GM13976 (cell line): ENCODE results near the gene ARHGAP10.

Experiments used
- DNase-seq: peaks from one replicate; pipeline ENCODE4 v3.0.0; 2012; ENCODE audit warnings: low spot score
- CTCF ChIP-seq: IDR thresholded peaks from 2 replicates; pipeline ENCODE4 v1.5.1; 2012; ENCODE audit warnings: borderline replicate concordance, mild to moderate bottlenecking; ENCODE audit not compliant: insufficient read depth; ENCODE audit errors: extremely low read depth, missing control alignments, control extremely low read depth
- in situ Hi-C: fragments of 300-500 bp; cut with MboI; formaldehyde crosslinking; loops from one replicate; pipeline ENCODE4 v1.12.0; 2022; ENCODE audit warnings: low sequenced_read_pairs, mixed read lengths, inconsistent platforms; ENCODE audit not compliant: unreplicated experiment

ARHGAP10 gene

GRCh38 chr4:147717878-147718277 lies 14.0 kb upstream of the ARHGAP10 start:
- TF ChIP-seq CTCF = no peak
- in situ Hi-C loops = loop anchor here (10.0 kb wide), 1 partner anchor 147 kb away; no protein-coding TSS in a partner anchor
- peak; percentile 56 for DNase-seq

- in situ Hi-C loops = no loop called here
- no peak for DNase-seq
- no peak for TF ChIP-seq CTCF
Observed at GRCh38 chr4:147723326-147723725, 8.6 kb upstream of the ARHGAP10 start.

GRCh38 chr4:147724468-147725201 lies 7.3 kb upstream of the ARHGAP10 start:
- no peak for DNase-seq
- in situ Hi-C loops = no loop called here
- TF ChIP-seq CTCF = no peak

- in situ Hi-C loops = no loop called here
- TF ChIP-seq CTCF = no peak
- DNase-seq = no peak
Observed at GRCh38 chr4:147725673-147726072, 6.2 kb upstream of the ARHGAP10 start.

- TF ChIP-seq CTCF = no peak
Observed at GRCh38 chr4:147727476-147728028, 4.3 kb upstream of the ARHGAP10 start.

GRCh38 chr4:147730333-147730732 lies 1.6 kb upstream of the ARHGAP10 start:
- no peak for DNase-seq
- in situ Hi-C loops = no loop called here
- no peak for TF ChIP-seq CTCF

More at GRCh38 chr4:147727476-147728028, 4.3 kb upstream of the ARHGAP10 start:
- no peak for DNase-seq
- in situ Hi-C loops = no loop called here
